Astrocyte (in vitro differentiated cells and primary cell): ENCODE results near the gene EAF2. TPM values are rescaled to one million over a fixed set of nuclear protein-coding genes. Genes with fewer than 3 reads are reported as not detected.

Source experiments
- total RNA-seq: library from RNA; stranded (reverse); gene quantifications from 2 replicates; pipeline ENCODE4 v1.2.1, GENCODE V29; 2021

Gene EAF2
- total RNA-seq, 1 donor from 2014 or later = 1.8 TPM

Other genes with a start within 250 kb of the EAF2 start
- gene FBXO40, start 241.8 kb upstream of the EAF2 start, total RNA-seq = not detected in 2 replicates
- gene HCLS1, start 174.3 kb upstream of the EAF2 start, total RNA-seq = 1.0 and 1.6 TPM in 2 replicates
- gene GOLGB1, start 85.5 kb upstream of the EAF2 start, total RNA-seq = 76.6 and 80.9 TPM in 2 replicates
- gene IQCB1, start 149 bp upstream of the EAF2 start, total RNA-seq = 13.1 and 13.8 TPM in 2 replicates
- 0.19 and 0.89 TPM in 2 replicates for gene SLC15A2, start 59.2 kb downstream of the EAF2 start, total RNA-seq
- not detected in 2 replicates for gene ILDR1, start 187.0 kb downstream of the EAF2 start, total RNA-seq
- not detected in 2 replicates for gene CD86, start 220.2 kb downstream of the EAF2 start, total RNA-seq